SK-N-SH treated with all-trans-retinoic acid at 6 μM for 48 hours (cell line): Measurements from ENCODE around the gene IMPG2.

Experiments used
- ATAC-seq: fragments of 200-7000 bp; cut with Tn5 transposase; 3 replicates; pipeline ENCODE4 v1.9.1; 2020; ENCODE audit warnings: mild to moderate bottlenecking, moderate library complexity
- ARNTL ChIP-seq: fragments of 450-650 bp; formaldehyde crosslinking; IDR thresholded peaks from 2 replicates; pipeline ENCODE4 v1.5.0; 2020; ENCODE audit warnings: low read depth, mild to moderate bottlenecking, moderate library complexity, borderline replicate concordance
- BACH2 ChIP-seq: fragments of 250-450 bp; sonication (Bioruptor Pico); IDR thresholded peaks from 2 replicates; pipeline ENCODE4 v1.9.0; 2021; ENCODE audit warnings: mild to moderate bottlenecking, borderline replicate concordance
- CREB5 ChIP-seq: fragments of 250-450 bp; sonication (Bioruptor Pico); IDR thresholded peaks from 2 replicates; pipeline ENCODE4 v1.5.1; 2020; ENCODE audit warnings: low read depth, mild to moderate bottlenecking, moderate library complexity
- CSDC2 ChIP-seq: fragments of 250-450 bp; sonication (Bioruptor Pico); IDR thresholded peaks from 2 replicates; pipeline ENCODE4 v1.5.0; 2020; ENCODE audit warnings: mild to moderate bottlenecking, moderate library complexity
- CSRNP3 ChIP-seq: fragments of 250-450 bp; sonication (Bioruptor Pico); IDR thresholded peaks from 2 replicates; pipeline ENCODE4 v1.5.1; 2021; ENCODE audit warnings: mild to moderate bottlenecking, moderate library complexity
- ESRRG ChIP-seq: fragments of 250-450 bp; sonication (Bioruptor Pico); IDR thresholded peaks from 2 replicates; pipeline ENCODE4 v1.6.1; 2021; ENCODE audit warnings: mild to moderate bottlenecking
- GLIS3 ChIP-seq: fragments of 250-450 bp; sonication (Bioruptor Pico); IDR thresholded peaks from 2 replicates; pipeline ENCODE4 v1.5.0; 2020; ENCODE audit warnings: mild to moderate bottlenecking, moderate library complexity
- ISL1 ChIP-seq: fragments of 250-450 bp; sonication (Bioruptor Pico); IDR thresholded peaks from 2 replicates; pipeline ENCODE4 v2.1.2; 2022; ENCODE audit warnings: mild to moderate bottlenecking, moderate library complexity
- OSR1 ChIP-seq: fragments of 250-450 bp; sonication (Bioruptor Pico); IDR thresholded peaks from 2 replicates; pipeline ENCODE4 v1.8.0; 2022; ENCODE audit warnings: moderate library complexity, mild to moderate bottlenecking, inconsistent platforms
- PATZ1 ChIP-seq: fragments of 250-450 bp; sonication (Bioruptor Pico); IDR thresholded peaks from 2 replicates; pipeline ENCODE4 v1.8.0; 2020; ENCODE audit warnings: mild to moderate bottlenecking, moderate library complexity, borderline replicate concordance
- POU6F1 ChIP-seq: fragments of 250-450 bp; sonication (Bioruptor Pico); IDR thresholded peaks from 2 replicates; pipeline ENCODE4 v1.8.0; 2021; ENCODE audit warnings: low read depth, mild to moderate bottlenecking, moderate library complexity, borderline replicate concordance
- PPARA ChIP-seq: fragments of 250-450 bp; sonication (Bioruptor Pico); IDR thresholded peaks from 2 replicates; pipeline ENCODE4 v1.5.0; 2020; ENCODE audit warnings: mild to moderate bottlenecking, borderline replicate concordance
- RARB ChIP-seq: fragments of 250-450 bp; sonication (Bioruptor Pico); IDR thresholded peaks from 2 replicates; pipeline ENCODE4 v1.8.0; 2021; ENCODE audit warnings: mild to moderate bottlenecking, moderate library complexity
- SNAI2 ChIP-seq: fragments of 250-450 bp; sonication (Bioruptor Pico); IDR thresholded peaks from 2 replicates; pipeline ENCODE4 v1.5.0; 2020; ENCODE audit warnings: mild to moderate bottlenecking, moderate library complexity
- TCF4 ChIP-seq: fragments of 250-450 bp; sonication (Bioruptor Pico); IDR thresholded peaks from 2 replicates; pipeline ENCODE4 v1.8.0; 2021; ENCODE audit warnings: mild to moderate bottlenecking, moderate library complexity, borderline replicate concordance
- TOX ChIP-seq: fragments of 250-450 bp; sonication (Bioruptor Pico); IDR thresholded peaks from 2 replicates; pipeline ENCODE4 v1.8.0; 2021; ENCODE audit warnings: mild to moderate bottlenecking, moderate library complexity, borderline replicate concordance
- ZC3H10 ChIP-seq: fragments of 250-450 bp; sonication (Bioruptor Pico); IDR thresholded peaks from 2 replicates; pipeline ENCODE4 v1.5.1; 2021; ENCODE audit warnings: mild to moderate bottlenecking, moderate library complexity
- ZFP3 ChIP-seq: fragments of 250-450 bp; sonication (Bioruptor Pico); IDR thresholded peaks from 2 replicates; pipeline ENCODE4 v1.5.0; 2020; ENCODE audit warnings: mild to moderate bottlenecking, moderate library complexity
- ZFP30 ChIP-seq: fragments of 450-650 bp; formaldehyde crosslinking; IDR thresholded peaks from 2 replicates; pipeline ENCODE4 v1.5.0; 2022; ENCODE audit warnings: mild to moderate bottlenecking, moderate library complexity
- ZNF565 ChIP-seq: fragments of 450-650 bp; formaldehyde crosslinking; conservative IDR thresholded peaks from 2 replicates; pipeline ENCODE4 v1.5.0; 2020; ENCODE audit warnings: low read depth, mild to moderate bottlenecking, moderate library complexity
- ZNF70 ChIP-seq: fragments of 450-650 bp; formaldehyde crosslinking; IDR thresholded peaks from 2 replicates; pipeline ENCODE4 v1.5.0; 2020; ENCODE audit warnings: mild to moderate bottlenecking, moderate library complexity
- ZNF8 ChIP-seq: fragments of 450-650 bp; formaldehyde crosslinking; IDR thresholded peaks from 2 replicates; pipeline ENCODE4 v1.5.0; 2020; ENCODE audit warnings: mild to moderate bottlenecking, moderate library complexity

IMPG2 gene

GRCh38 chr3:101340591-101340990 is 20.2 kb upstream of the IMPG2 start:
- TF ChIP-seq CSDC2 (CRISPR knock-in tag): no peak
- TF ChIP-seq RARB (CRISPR knock-in tag): no peak
- TF ChIP-seq ZNF70 (CRISPR knock-in tag): no peak
- no peak for TF ChIP-seq ZFP30 (CRISPR knock-in tag)
- TF ChIP-seq BACH2 (CRISPR knock-in tag): no peak
- no peak for TF ChIP-seq ISL1 (CRISPR knock-in tag)
- no peak for TF ChIP-seq TCF4 (CRISPR knock-in tag)
- TF ChIP-seq SNAI2: no peak
- TF ChIP-seq CSRNP3 (CRISPR knock-in tag): no peak
- TF ChIP-seq CREB5 (CRISPR knock-in tag): no peak
- no peak for TF ChIP-seq PATZ1
- TF ChIP-seq POU6F1 (CRISPR knock-in tag): no peak
- TF ChIP-seq TOX (CRISPR knock-in tag): no peak
- no peak for TF ChIP-seq OSR1
- TF ChIP-seq ZFP3 (CRISPR knock-in tag): no peak
- no peak for TF ChIP-seq GLIS3 (CRISPR knock-in tag)
- TF ChIP-seq ZC3H10 (CRISPR knock-in tag): no peak
- TF ChIP-seq PPARA: no peak
- no peak for ATAC-seq

- no peak for TF ChIP-seq BACH2 (CRISPR knock-in tag)
- no peak for TF ChIP-seq RARB (CRISPR knock-in tag)
- no peak for TF ChIP-seq ZC3H10 (CRISPR knock-in tag)
- no peak for TF ChIP-seq ESRRG
- TF ChIP-seq ZNF8 (CRISPR knock-in tag): no peak
- TF ChIP-seq CSRNP3 (CRISPR knock-in tag): no peak
- TF ChIP-seq ZNF565 (CRISPR knock-in tag): no peak
- TF ChIP-seq PATZ1: no peak
- no peak for TF ChIP-seq GLIS3 (CRISPR knock-in tag)
- no peak for TF ChIP-seq ZFP30 (CRISPR knock-in tag)
- TF ChIP-seq ZFP3 (CRISPR knock-in tag): no peak
- TF ChIP-seq TOX (CRISPR knock-in tag): no peak
- no peak for TF ChIP-seq POU6F1 (CRISPR knock-in tag)
- no peak for TF ChIP-seq TCF4 (CRISPR knock-in tag)
- TF ChIP-seq ISL1 (CRISPR knock-in tag): no peak
- TF ChIP-seq OSR1: no peak
- no peak for TF ChIP-seq CSDC2 (CRISPR knock-in tag)
- TF ChIP-seq ARNTL (CRISPR knock-in tag): no peak
- no peak for TF ChIP-seq CREB5 (CRISPR knock-in tag)
- no peak for TF ChIP-seq ZNF70 (CRISPR knock-in tag)
- ATAC-seq: no peak
Observed at GRCh38 chr3:101333883-101334282, 13.5 kb upstream of the IMPG2 start.
